ENCODE results near the gene EXO5. TPM values are rescaled to one million over a fixed set of nuclear protein-coding genes. Genes with fewer than 3 reads are reported as not detected.

Gene EXO5
- total and polyA plus RNA-seq, 2 of the 13 experiments (the other 11 are each of a cell fraction or from before 2014, with no cell fraction given) = 9.9 to 20.5 TPM

- TF ChIP-seq, protein P1, sequence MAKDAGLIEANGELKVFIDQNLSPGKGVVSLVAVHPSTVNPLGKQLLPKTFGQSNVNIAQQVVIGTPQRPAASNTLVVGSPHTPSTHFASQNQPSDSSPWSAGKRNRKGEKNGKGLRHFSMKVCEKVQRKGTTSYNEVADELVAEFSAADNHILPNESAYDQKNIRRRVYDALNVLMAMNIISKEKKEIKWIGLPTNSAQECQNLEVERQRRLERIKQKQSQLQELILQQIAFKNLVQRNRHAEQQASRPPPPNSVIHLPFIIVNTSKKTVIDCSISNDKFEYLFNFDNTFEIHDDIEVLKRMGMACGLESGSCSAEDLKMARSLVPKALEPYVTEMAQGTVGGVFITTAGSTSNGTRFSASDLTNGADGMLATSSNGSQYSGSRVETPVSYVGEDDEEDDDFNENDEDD (CRISPR knock-in tag; IDR thresholded peaks at IDR 0.05; ENCODE audit: borderline replicate concordance) = no peak
- no peak for TF ChIP-seq SETDB1 (CRISPR knock-in tag; IDR thresholded peaks at IDR 0.05; ENCODE audit: borderline replicate concordance)
- TF ChIP-seq, protein P2, sequence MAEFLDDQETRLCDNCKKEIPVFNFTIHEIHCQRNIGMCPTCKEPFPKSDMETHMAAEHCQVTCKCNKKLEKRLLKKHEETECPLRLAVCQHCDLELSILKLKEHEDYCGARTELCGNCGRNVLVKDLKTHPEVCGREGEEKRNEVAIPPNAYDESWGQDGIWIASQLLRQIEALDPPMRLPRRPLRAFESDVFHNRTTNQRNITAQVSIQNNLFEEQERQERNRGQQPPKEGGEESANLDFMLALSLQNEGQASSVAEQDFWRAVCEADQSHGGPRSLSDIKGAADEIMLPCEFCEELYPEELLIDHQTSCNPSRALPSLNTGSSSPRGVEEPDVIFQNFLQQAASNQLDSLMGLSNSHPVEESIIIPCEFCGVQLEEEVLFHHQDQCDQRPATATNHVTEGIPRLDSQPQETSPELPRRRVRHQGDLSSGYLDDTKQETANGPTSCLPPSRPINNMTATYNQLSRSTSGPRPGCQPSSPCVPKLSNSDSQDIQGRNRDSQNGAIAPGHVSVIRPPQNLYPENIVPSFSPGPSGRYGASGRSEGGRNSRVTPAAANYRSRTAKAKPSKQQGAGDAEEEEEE (CRISPR knock-in tag; IDR thresholded peaks at IDR 0.05; ENCODE audit: borderline replicate concordance) = no peak
- TF ChIP-seq SP140L (CRISPR knock-in tag; IDR thresholded peaks at IDR 0.05; ENCODE audit: borderline replicate concordance) = no peak
- no peak for TF ChIP-seq GABPB1 (CRISPR knock-in tag; IDR thresholded peaks at IDR 0.05)
- TF ChIP-seq PHF20 (CRISPR knock-in tag; IDR thresholded peaks at IDR 0.05) = no peak
- TF ChIP-seq ZNF7 (CRISPR knock-in tag; IDR thresholded peaks at IDR 0.05) = no peak
- no peak for TF ChIP-seq SP4 (CRISPR knock-in tag; IDR thresholded peaks at IDR 0.05)
These were observed 56.3 kb downstream of the EXO5 start (continued) for GRCh38 chr1:40564913-40565312.

Small RNAs within 50 kb of the gene (small RNA-seq; reads per million reads assigned to genes)
- gene AL356379.1 (ENCODE audit: insufficient read depth in 2 of 3, insufficient read length in 3 of 3, low read depth in 2 of 3, low replicate concordance in 1 of 3) = 0 reads per million in 3 experiments

Other genes with a start within 250 kb of the EXO5 start
- gene COL9A2, start 191.5 kb upstream of the EXO5 start, total RNA-seq (2016; rRNA removed; fragmentation: Illumina TruSeq; extraction: Trizol) = 8.9 and 26.9 TPM in 2 replicates
- gene COL9A2, start 191.5 kb upstream of the EXO5 start, polyA plus RNA-seq (2011; rRNA removed) = 20.2 and 34.7 TPM in 2 replicates
- 19.0 and 21.2 TPM in 2 replicates for gene SMAP2, start 135.0 kb upstream of the EXO5 start, total RNA-seq (2016; rRNA removed; fragmentation: Illumina TruSeq; extraction: Trizol)
- 22.3 and 22.5 TPM in 2 replicates for gene SMAP2, start 135.0 kb upstream of the EXO5 start, polyA plus RNA-seq (2011; rRNA removed)
- gene ZFP69B, start 58.3 kb upstream of the EXO5 start, total RNA-seq (2016; rRNA removed; fragmentation: Illumina TruSeq; extraction: Trizol) = 7.7 and 10.8 TPM in 2 replicates
- gene ZFP69B, start 58.3 kb upstream of the EXO5 start, polyA plus RNA-seq (2011; rRNA removed) = 4.6 and 4.9 TPM in 2 replicates
- gene ZFP69, start 31.5 kb upstream of the EXO5 start, total RNA-seq (2016; rRNA removed; fragmentation: Illumina TruSeq; extraction: Trizol) = 5.6 and 6.3 TPM in 2 replicates
- gene ZFP69, start 31.5 kb upstream of the EXO5 start, polyA plus RNA-seq (2011; rRNA removed) = 2.1 and 2.6 TPM in 2 replicates
- 15.2 and 18.8 TPM in 2 replicates for gene ZNF684, start 22.9 kb downstream of the EXO5 start, total RNA-seq (2016; rRNA removed; fragmentation: Illumina TruSeq; extraction: Trizol)
- gene ZNF684, start 22.9 kb downstream of the EXO5 start, polyA plus RNA-seq (2011; rRNA removed) = 6.3 and 6.5 TPM in 2 replicates
- gene RIMS3, start 156.9 kb downstream of the EXO5 start, total RNA-seq (2016; rRNA removed; fragmentation: Illumina TruSeq; extraction: Trizol) = 5.4 TPM in 2 replicates
- gene RIMS3, start 156.9 kb downstream of the EXO5 start, polyA plus RNA-seq (2011; rRNA removed) = 2.1 and 3.4 TPM in 2 replicates
- 33.9 and 41.3 TPM in 2 replicates for gene NFYC, start 182.9 kb downstream of the EXO5 start, total RNA-seq (2016; rRNA removed; fragmentation: Illumina TruSeq; extraction: Trizol)
- gene NFYC, start 182.9 kb downstream of the EXO5 start, polyA plus RNA-seq (2011; rRNA removed) = 69.6 and 73.7 TPM in 2 replicates